GM23338 (cell line): ENCODE results near the gene SLC6A1. TPM values are rescaled to one million over a fixed set of nuclear protein-coding genes. Genes with fewer than 3 reads are reported as not detected.

Experiments used
- ATAC-seq: fragments of 200-7000 bp; cut with Tn5 transposase; 3 replicates; pipeline ENCODE4 v1.9.1; 2020
- DNase-seq: peaks from one replicate; pipeline ENCODE4 v3.0.0-alpha.2; 2015; ENCODE audit warnings: low spot score
- H2AFZ ChIP-seq: fragments of 200-600 bp; sonication (generic); 2 replicates; pipeline ENCODE4 v1.8.0; 2016; ENCODE audit warnings: antibody characterized with exemption, mild to moderate bottlenecking, moderate library complexity
- H3F3A ChIP-seq: fragments of 200-600 bp; sonication (generic); replicated peaks from 2 replicates; pipeline ENCODE4 v1.8.0; 2017; ENCODE audit warnings: antibody characterized with exemption, mixed run types, low read depth
- H3K27ac ChIP-seq: fragments of 200-600 bp; sonication (generic); 2 replicates; pipeline ENCODE4 v1.6.1; 2016; ENCODE audit warnings: low read depth
- H3K27me3 ChIP-seq: fragments of 200-600 bp; sonication (generic); 2 replicates; pipeline ENCODE4 v1.8.0; 2016; ENCODE audit warnings: mild to moderate bottlenecking, mixed run types, moderate library complexity; ENCODE audit not compliant: insufficient read depth
- H3K36me3 ChIP-seq: fragments of 200-600 bp; sonication (generic); 2 replicates; pipeline ENCODE4 v1.8.0; 2016; ENCODE audit warnings: mild to moderate bottlenecking; ENCODE audit not compliant: insufficient read depth
- H3K4me1 ChIP-seq: fragments of 200-600 bp; sonication (generic); 2 replicates; pipeline ENCODE4 v1.8.0; 2016; ENCODE audit warnings: mild to moderate bottlenecking, moderate library complexity; ENCODE audit not compliant: insufficient read depth
- H3K4me2 ChIP-seq: fragments of 200-600 bp; sonication (generic); 2 replicates; pipeline ENCODE4 v1.7.1; 2017; ENCODE audit warnings: mixed run types
- H3K4me3 ChIP-seq: fragments of 200-600 bp; sonication (generic); 2 replicates; pipeline ENCODE4 v1.6.1; 2016; ENCODE audit warnings: mixed run types
- H3K79me2 ChIP-seq: fragments of 200-600 bp; sonication (generic); replicated peaks from 2 replicates; pipeline ENCODE4 v1.8.0; 2017; ENCODE audit warnings: mild to moderate bottlenecking; ENCODE audit not compliant: insufficient read depth
- H3K9me2 ChIP-seq: fragments of 200-600 bp; sonication (generic); 2 replicates; pipeline ENCODE4 v1.8.0; 2017; ENCODE audit not compliant: insufficient read depth
- H4K20me1 ChIP-seq: fragments of 200-600 bp; sonication (generic); replicated peaks from 2 replicates; pipeline ENCODE4 v1.8.0; 2017; ENCODE audit warnings: mild to moderate bottlenecking; ENCODE audit not compliant: insufficient read depth
- H3K27ac Mint-ChIP-seq: 2 replicates; pipeline ENCODE4 v1.8.0; 2020; ENCODE audit warnings: inconsistent platforms, mild to moderate bottlenecking, moderate library complexity, mixed read lengths
- H3K27me3 Mint-ChIP-seq: 3 replicates; pipeline ENCODE4 v1.8.0; 2022; ENCODE audit warnings: low read depth, mild to moderate bottlenecking, moderate library complexity, mixed read lengths, inconsistent platforms; ENCODE audit not compliant: insufficient read depth, poor library complexity
- H3K36me3 Mint-ChIP-seq: 3 replicates; pipeline ENCODE4 v1.8.0; 2021; ENCODE audit warnings: low read depth, mild to moderate bottlenecking, inconsistent platforms, moderate library complexity, mixed read lengths
- H3K4me1 Mint-ChIP-seq: 3 replicates; pipeline ENCODE4 v1.8.0; 2020; ENCODE audit warnings: mild to moderate bottlenecking, inconsistent platforms, mixed read lengths
- H3K4me3 Mint-ChIP-seq: 3 replicates; pipeline ENCODE4 v1.8.0; 2021; ENCODE audit warnings: moderate library complexity, mild to moderate bottlenecking, inconsistent platforms, mixed read lengths
- H3K9me3 Mint-ChIP-seq: 3 replicates; pipeline ENCODE4 v1.8.0; 2020; ENCODE audit warnings: moderate library complexity, mild to moderate bottlenecking, inconsistent platforms, mixed read lengths
- CREB1 ChIP-seq: fragments of 250-450 bp; sonication (Bioruptor Pico); IDR thresholded peaks from 2 replicates; pipeline ENCODE4 v1.5.0; 2020; ENCODE audit warnings: low read depth, mild to moderate bottlenecking, moderate library complexity
- CTCF ChIP-seq, 2 experiments: fragments of 200-600 bp in 1 of 2; sonication (generic) in 1 of 2; conservative IDR thresholded peaks; 2 replicates each; pipeline versions ENCODE4 v1.5.1 to v1.6.1; 2016 to 2017; ENCODE audit warnings: antibody characterized with exemption in 2 of 2, low read depth in 2 of 2, mild to moderate bottlenecking in 2 of 2, moderate library complexity in 1 of 2
- ETS1 ChIP-seq: IDR thresholded peaks from 2 replicates; pipeline ENCODE4 v1.6.1; 2016; ENCODE audit warnings: antibody characterized with exemption
- EZH2 ChIP-seq: fragments of 200-600 bp; sonication (generic); IDR thresholded peaks from one replicate; pipeline ENCODE4 v1.8.0; 2017; ENCODE audit warnings: antibody characterized with exemption, mild to moderate bottlenecking, low read depth; ENCODE audit not compliant: unreplicated experiment
- EZH2phosphoT487 ChIP-seq: fragments of 200-600 bp; sonication (generic); IDR thresholded peaks from one replicate; pipeline ENCODE4 v1.8.1; 2018; ENCODE audit warnings: antibody characterized with exemption; ENCODE audit not compliant: unreplicated experiment
- JUNB ChIP-seq: IDR thresholded peaks from one replicate; pipeline ENCODE4 v1.6.1; 2016; ENCODE audit warnings: antibody characterized with exemption; ENCODE audit not compliant: unreplicated experiment
- NANOG ChIP-seq: IDR thresholded peaks from 2 replicates; pipeline ENCODE4 v1.6.1; 2016; ENCODE audit warnings: antibody characterized with exemption, borderline replicate concordance
- POLR2AphosphoS5 ChIP-seq: IDR thresholded peaks from 2 replicates; pipeline ENCODE4 v1.6.1; 2016; ENCODE audit warnings: antibody characterized with exemption, low read depth
- REST ChIP-seq: IDR thresholded peaks from one replicate; pipeline ENCODE4 v1.6.1; 2018; ENCODE audit warnings: antibody characterized with exemption; ENCODE audit not compliant: unreplicated experiment
- STAT1 ChIP-seq: IDR thresholded peaks from one replicate; pipeline ENCODE4 v1.6.1; 2016; ENCODE audit warnings: antibody characterized with exemption; ENCODE audit not compliant: unreplicated experiment
- ZNF114 ChIP-seq: fragments of 250-450 bp; sonication (Bioruptor Pico); IDR thresholded peaks from 2 replicates; pipeline ENCODE4 v1.5.0; 2020; ENCODE audit warnings: mild to moderate bottlenecking, moderate library complexity
- ZNF331 ChIP-seq: fragments of 250-450 bp; sonication (Bioruptor Pico); IDR thresholded peaks from 2 replicates; pipeline ENCODE4 v1.5.0; 2020; ENCODE audit warnings: low read depth, mild to moderate bottlenecking, moderate library complexity
- ZNF462 ChIP-seq: fragments of 250-450 bp; sonication (Bioruptor Pico); IDR thresholded peaks from 2 replicates; pipeline ENCODE4 v1.5.0; 2020; ENCODE audit warnings: mild to moderate bottlenecking, moderate library complexity
- polyA plus RNA-seq: library from polyadenylated mRNA; unstranded; fragments of >200 nt; fragmentation: Nextera tagmentation; extraction: Ambion mirVana; gene quantifications from 2 replicates; pipeline ENCODE4 v1.2.1, GENCODE V29; 2016
- total RNA-seq: library from RNA; depleted of rRNA; stranded (reverse); fragments of >200 nt; shearing (Covaris generic); gene quantifications from 2 replicates; pipeline ENCODE4 v1.2.3, GENCODE V29; 2014

The SLC6A1 gene
- total and polyA plus RNA-seq, 2 experiments from 2014 or later, result 0.16 to 0.28 TPM

GRCh38 chr3:11055496-11055895, 62.9 kb downstream of the SLC6A1 start:
- Mint-ChIP-seq H3K9me3 (no peaks in the 10 kb centered on the region), H3K36me3 (no peaks in the 10 kb centered on the region; the same call in 2 of the 3 replicates), H3K27me3 (peaks cover 15% of the 10 kb centered on the region), H3K27ac (no peak overlapping the region), H3K4me3 (no peak overlapping the region), H3K4me1 (peaks cover 2% of the 10 kb centered on the region; the same call in 1 of the 3 replicates)
- no peaks in the 10 kb centered on the region for H3K9me2 ChIP-seq
- TF ChIP-seq ZNF462 (no peak), STAT1 (no peak), POLR2AphosphoS5 (no peak), CTCF (conservative IDR thresholded peaks at IDR 0.05; ENCODE audit: low read depth in 2 of 2) (no peak), EZH2 (no peak), ZNF331 (CRISPR knock-in tag) (no peak), ETS1 (no peak), CREB1 (CRISPR knock-in tag) (no peak), NANOG (no peak), REST (no peak), JUNB (no peak), EZH2phosphoT487 (no peak), ZNF114 (CRISPR knock-in tag) (no peak)
- H3K36me3 ChIP-seq, result no peaks in the 10 kb centered on the region
- H3K4me1 ChIP-seq, result no peaks in the 10 kb centered on the region
- ATAC-seq (no peak), DNase-seq (no peak)
- H3F3A ChIP-seq, result no peaks in the 10 kb centered on the region
- H3K4me2 ChIP-seq, result no peak overlapping the region
- no peak overlapping the region for H3K27ac ChIP-seq
- no peaks in the 10 kb centered on the region for H3K27me3 ChIP-seq
- no peak overlapping the region for H2AFZ ChIP-seq
- H3K4me3 ChIP-seq, result no peak overlapping the region
- H4K20me1 ChIP-seq, result no peaks in the 10 kb centered on the region
- H3K79me2 ChIP-seq, result no peaks in the 10 kb centered on the region
